NK-92 (cell line): ENCODE results near the gene VEZT.
"Not testable (repeated sequence)": the region's sequence is repeated elsewhere in the genome, so short reads cannot be mapped to it uniquely, and the experiment has no call there.

ENCODE experiments used
- DNase-seq: peaks from one replicate; lab custom pipeline; 2025; ENCODE audit not compliant: unreplicated experiment; lab: John Stamatoyannopoulos, UW

Gene VEZT

GRCh38 chr12:95224202-95225170, 6.9 kb downstream of the VEZT start:
- DNase-seq = no peak

DNA sequence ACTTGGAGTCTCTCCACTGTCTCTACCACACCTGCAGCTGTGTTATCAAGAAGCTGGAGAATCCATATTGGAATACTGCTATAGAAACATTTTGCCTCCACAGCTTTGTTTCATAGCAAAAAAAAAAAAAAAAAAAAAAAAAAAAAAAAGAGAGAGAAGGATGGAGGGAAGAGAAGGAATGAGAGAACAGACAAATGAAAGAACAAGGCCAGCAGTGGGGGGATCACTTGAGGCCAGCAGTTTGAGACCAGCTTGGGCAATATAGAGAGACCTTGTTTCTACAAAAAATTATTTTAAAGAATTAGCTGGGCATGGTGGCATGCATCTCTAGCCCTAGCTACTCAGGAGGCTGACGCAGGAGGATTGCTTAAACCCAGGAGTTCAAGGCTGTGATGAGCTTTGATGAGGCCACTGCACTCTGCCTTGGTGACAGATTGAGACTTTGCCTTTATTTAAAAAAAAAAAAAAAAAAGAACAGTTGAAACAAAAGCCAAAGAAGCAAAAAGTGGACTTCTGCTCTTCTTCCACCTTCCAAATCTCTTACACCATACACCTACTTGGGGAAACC, 8.1 kb downstream of the VEZT start:
- no peak for DNase-seq

DNA sequence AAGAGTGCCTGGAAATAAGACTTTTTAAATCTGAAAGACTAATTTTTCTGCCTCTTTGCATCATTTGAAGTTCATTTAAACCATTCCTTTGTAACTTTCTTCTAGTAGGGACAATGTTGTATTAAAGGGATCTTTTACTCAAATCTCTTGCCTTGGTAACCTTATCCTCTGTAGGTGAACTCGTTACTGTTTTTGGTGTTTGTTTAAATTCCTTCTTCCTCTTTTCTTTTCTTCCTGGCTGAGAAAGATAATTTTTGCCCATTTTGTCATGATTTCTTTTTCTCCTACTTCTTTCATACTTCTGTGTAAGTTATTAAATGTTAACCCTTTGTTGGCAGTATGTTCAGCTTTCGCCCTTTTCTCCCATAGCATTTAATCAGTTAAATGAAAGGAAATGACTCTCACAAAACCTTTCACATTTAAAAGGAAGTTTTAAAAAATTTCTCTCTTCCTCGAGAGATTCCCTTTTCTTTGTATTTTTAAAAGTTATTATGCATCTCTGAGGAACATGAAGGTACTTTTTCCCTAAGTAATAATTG, 10.3 kb downstream of the VEZT start:
- no peak for DNase-seq

DNA sequence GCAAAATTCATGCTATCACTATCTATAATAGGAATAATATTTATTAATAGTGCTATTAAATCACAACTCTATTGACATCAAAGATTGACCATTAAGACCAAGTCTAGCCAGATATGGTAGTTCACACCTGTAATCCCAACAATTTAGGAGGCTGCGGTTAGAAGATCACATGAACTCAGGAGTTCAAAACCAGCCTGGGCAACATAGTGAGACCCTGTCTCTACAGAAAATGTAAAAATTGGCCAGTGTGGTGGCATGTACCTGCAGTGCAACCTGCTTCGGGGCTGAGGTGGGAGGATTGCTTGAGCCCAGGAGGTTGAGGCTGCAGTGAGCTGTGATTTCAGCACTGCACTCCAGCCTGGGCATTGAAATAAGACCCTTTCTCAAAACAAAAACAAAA, 11.0 kb downstream of the VEZT start:
- no peak for DNase-seq

DNA sequence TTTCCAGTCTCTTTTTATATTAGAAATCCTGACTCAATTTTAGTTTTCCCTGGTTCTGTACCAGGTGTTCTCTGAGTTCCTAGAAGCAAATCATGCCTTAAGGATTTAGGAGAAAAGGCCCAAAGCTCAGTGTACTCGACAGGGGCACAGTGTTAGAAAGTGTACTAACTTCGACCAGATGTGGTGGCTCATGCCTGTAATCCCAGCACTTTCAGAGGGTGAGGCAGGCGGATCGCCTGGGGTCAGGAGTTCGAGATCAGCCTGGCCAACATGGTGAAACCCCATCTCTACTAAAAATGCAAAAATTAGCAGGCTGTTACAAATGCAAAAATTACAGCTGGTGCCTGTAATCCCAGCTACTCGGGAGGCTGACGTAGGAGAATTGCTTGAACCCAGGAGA, 12.0 kb downstream of the VEZT start:
- no peak for DNase-seq

GRCh38 chr12:95230313-95230712, 12.7 kb downstream of the VEZT start:
- DNase-seq = no peak

DNA sequence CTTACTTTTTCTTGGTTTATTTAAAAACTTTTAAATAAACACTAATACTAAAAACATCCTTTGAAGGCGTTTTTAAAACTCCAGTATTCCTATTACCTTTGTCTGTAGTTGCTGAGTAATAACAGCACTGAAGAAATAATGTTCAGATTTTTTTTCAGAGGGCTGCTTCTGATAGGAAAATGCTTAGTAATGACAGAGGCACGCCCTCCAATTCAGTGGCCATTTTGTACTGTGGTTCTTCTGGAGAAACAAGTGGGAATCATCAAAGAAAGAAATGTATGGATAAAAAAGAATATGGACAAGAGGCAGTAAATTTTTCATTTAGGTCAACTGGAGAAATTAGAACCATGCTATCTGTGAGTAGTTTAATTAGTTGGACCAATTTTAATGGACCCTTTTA, 13.6 kb downstream of the VEZT start:
- no peak for DNase-seq

- DNase-seq = not testable (repeated sequence)
These were observed 16.6 kb downstream of the VEZT start for GRCh38 chr12:95234187-95234586.

- not testable (repeated sequence) for DNase-seq
These were observed 18.0 kb downstream of the VEZT start for GRCh38 chr12:95235621-95236020.

DNA sequence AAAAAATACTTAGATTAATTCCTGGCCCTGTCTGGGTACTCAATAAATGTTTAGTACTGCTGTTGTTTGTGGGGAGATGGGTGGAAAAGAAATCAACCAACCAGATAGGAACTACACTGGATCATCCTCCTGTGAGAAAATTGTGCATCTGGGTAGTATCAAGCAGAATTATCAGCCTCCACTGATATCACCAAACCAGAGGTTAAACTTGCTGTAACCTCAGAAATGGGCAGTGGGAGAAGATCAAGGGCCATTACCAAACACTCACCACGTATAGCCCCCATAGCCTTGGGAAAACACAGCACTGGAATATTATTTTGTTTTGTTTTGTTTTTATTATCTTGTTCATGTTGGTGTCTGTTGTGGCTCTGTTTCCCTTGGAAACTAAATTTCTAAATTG, 19.7 kb downstream of the VEZT start:
- no peak for DNase-seq

GRCh38 chr12:95238150-95238549, 20.5 kb downstream of the VEZT start:
- no peak for DNase-seq

DNA sequence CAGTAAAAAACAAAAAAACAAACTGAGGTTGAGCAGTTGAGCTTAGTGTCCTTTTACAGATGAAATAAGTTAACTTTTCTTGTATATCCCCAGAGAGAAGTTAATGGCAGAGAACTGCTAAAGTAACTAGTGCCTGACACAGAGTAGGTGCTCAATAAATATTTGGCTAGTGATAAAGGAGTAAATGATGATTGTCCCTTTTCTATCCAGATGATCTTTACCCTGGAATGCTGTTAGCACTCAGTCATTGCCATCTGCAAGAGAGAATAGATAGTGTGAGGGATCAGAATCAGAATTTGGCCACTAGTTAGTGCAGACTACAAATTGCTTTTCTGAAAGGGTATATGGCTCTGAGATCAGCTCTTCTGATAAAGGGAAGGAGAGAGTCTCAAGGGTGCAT, 21.6 kb downstream of the VEZT start:
- no peak for DNase-seq

GRCh38 chr12:95239835-95240234, 22.2 kb downstream of the VEZT start:
- not testable (repeated sequence) for DNase-seq

DNA sequence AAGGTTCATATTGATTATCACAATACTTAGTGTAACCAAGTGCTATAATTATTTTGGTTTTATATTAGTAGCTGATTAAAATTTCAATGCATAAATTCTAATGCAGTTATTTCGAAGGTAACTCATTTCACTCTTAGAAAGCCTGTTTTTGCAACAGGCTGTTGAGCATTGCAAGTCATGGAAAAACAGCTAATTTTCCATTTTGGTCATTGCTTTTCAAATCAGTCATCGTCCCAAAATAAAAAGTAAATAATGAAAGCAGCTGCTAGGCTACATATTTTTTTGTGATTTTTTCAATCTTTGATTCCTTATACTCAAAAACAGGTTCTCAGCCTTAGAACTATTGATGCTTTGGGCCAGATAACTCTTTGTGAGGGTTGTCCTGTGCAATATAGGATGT, 22.9 kb downstream of the VEZT start:
- no peak for DNase-seq

- not testable (repeated sequence) for DNase-seq
These were observed 23.5 kb downstream of the VEZT start for GRCh38 chr12:95241138-95241537.

DNA sequence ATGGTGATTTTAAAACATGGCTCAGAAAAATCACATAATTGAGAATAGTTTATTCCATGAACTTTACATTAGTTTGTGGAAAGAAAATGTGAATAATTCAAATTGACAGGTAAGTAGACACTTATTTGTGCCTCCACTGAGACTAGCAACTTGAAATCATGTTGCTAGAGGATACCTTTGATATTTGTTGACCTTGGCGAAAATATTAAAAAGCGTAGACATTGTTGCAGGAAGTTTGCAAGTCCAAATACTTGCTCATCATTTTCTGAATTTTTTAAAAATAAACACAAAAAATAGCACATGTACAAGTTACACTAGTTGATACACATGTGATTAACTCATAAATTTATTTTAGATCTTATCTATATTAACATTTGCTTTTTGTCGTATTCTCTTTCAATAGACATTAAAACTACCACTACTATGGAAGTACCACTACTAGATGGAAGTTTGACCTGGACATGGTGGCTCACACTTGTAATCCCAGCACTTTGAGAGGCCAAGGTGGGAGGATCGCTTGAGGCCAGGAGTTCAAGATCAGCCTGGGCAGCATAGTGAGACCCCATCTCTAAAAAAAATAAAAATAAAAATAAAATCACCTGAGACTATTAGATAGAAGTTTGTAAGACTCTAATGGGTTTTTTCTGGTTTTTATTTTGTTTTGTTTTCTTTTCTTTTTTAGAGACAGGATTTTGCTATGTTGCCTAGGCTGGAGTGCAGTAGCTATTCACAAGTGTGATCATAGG, 24.3 kb downstream of the VEZT start:
- DNase-seq = no peak

DNA sequence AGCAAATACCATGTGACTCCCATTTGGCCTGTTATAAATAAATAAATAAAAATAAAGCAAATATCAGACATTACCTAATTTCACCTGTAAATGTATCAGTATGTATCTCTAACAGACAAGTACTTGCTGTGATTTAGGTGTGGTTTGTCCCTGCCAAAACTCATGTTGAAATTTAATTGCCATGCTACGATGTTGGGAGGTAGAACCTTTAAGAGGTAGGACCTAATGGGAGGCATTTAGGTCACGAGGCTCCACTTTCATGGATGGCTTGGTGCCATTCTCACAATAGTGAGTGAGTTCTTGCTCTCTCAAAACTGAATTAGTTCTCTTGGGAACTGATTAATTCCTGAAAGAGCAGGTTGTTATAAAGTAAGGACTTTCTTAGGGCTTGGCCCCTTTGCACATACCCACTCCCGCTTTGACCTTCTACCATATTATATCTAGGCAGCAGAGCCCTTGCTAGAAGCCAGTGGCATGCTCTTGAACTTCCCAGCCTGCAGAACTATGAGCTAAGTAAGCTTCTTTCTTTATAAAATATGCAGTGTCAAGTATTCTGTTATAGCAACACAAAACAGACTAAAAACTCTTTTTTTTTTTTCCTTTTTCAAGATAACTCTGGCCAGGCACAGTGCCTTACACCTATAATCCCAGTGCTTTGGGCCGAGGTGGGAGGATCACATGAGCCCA, 26.0 kb downstream of the VEZT start:
- no peak for DNase-seq

GRCh38 chr12:95244350-95244749, 26.7 kb downstream of the VEZT start:
- DNase-seq = no peak

DNA sequence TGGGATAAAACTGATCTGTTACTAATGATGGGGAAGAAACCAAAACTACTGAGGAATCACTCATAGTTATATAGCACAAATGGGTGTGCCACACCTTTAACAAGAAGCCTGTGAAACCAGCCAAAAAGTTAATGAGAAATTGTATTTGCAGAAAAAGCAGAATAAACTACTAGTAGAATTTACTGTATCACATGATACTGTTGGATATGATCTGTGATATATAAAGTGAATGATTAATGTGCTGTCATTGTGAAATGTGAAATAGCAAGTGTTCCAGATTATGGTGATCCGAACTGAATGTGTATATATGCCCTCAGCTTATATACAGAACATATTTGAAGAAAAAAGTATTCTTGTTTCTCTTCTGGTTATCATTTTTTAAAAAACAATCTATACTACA, 30.5 kb downstream of the VEZT start:
- DNase-seq = no peak

GRCh38 chr12:95248604-95249360, 31.2 kb downstream of the VEZT start:
- DNase-seq = no peak
